Prostate gland (tissue), 2 donors: ENCODE measurements around the gene RPTOR. TPM values are rescaled to one million over a fixed set of nuclear protein-coding genes. Genes with fewer than 3 reads are reported as not detected.

Source experiments
- DNase-seq: peaks from one replicate; pipeline ENCODE4 v3.0.0-alpha.2; 2019; ENCODE audit warnings: low spot score
- H3K27ac ChIP-seq, 2 donors: fragments of 200-600 bp; sonication (generic); 2 replicates each; pipeline ENCODE4 v1.5.1; 2017 to 2019
- H3K27me3 ChIP-seq: fragments of 200-600 bp; sonication (generic); replicated peaks from 2 replicates; pipeline ENCODE4 v1.5.1; 2019; ENCODE audit not compliant: insufficient read depth
- H3K36me3 ChIP-seq, 2 donors: fragments of 200-600 bp; sonication (generic); 1 replicate in 1 of 2; 2 replicates in 1 of 2; pipeline versions ENCODE4 v1.5.1 to v1.8.1; 2017 to 2019
- H3K4me1 ChIP-seq: fragments of 200-600 bp; sonication (generic); replicated peaks from 2 replicates; pipeline ENCODE4 v1.5.1; 2019
- H3K4me3 ChIP-seq, 2 donors: fragments of 200-600 bp; sonication (generic); 2 replicates each; pipeline ENCODE4 v1.5.1; 2017 to 2019
- H3K9me3 ChIP-seq: fragments of 200-600 bp; sonication (generic); 2 replicates; pipeline ENCODE4 v1.5.1; 2017
- CTCF ChIP-seq, 4 experiments: fragments of 200-600 bp in 2 of 4; fragments of 450-650 bp in 2 of 4; sonication (generic) in 2 of 4; IDR thresholded peaks; 1 replicate in 3 of 4; 2 replicates in 1 of 4; pipeline ENCODE4 v1.5.1; 2016 to 2019; ENCODE audit warnings: antibody characterized with exemption in 4 of 4, mild to moderate bottlenecking in 2 of 4, moderate library complexity in 2 of 4
- POLR2A ChIP-seq: fragments of 450-650 bp; IDR thresholded peaks from one replicate; pipeline ENCODE4 v1.6.1; 2016; ENCODE audit warnings: antibody characterized with exemption, mild to moderate bottlenecking
- POLR2AphosphoS5 ChIP-seq: sonication (generic); formaldehyde crosslinking; IDR thresholded peaks from one replicate; pipeline ENCODE4 v1.6.1; 2017; ENCODE audit warnings: antibody characterized with exemption
- WGBS: methylation state at CpG from one replicate; pipeline ENCODE4 v1.1.5; 2018; 5-methylcytosine and 5-hydroxymethylcytosine counted together
- intact Hi-C: fragments of 100-400 bp; cut with DNase I; formaldehyde crosslinking; loops from one replicate; pipeline ENCODE4 v1.14.2; 2022
- total RNA-seq, 2 donors: library from RNA; depleted of rRNA; stranded (reverse); fragments of >200 nt; gene quantifications; one replicate each; pipeline ENCODE4 v1.1.0, GENCODE V29; 2016

Gene RPTOR
- total RNA-seq, 2 donors from 2014 or later, result 30.3 to 62.5 TPM

GRCh38 chr17:80729761-80730160 is 185.1 kb downstream of the RPTOR start:
- 78% methylated on average over 10 of the region's 10 CpGs for WGBS
- H3K4me1 ChIP-seq, result no peaks in the 10 kb centered on the region
- no peaks in the 10 kb centered on the region for H3K9me3 ChIP-seq
- TF ChIP-seq CTCF (IDR thresholded peaks at IDR 0.05), result no peak
- no peak for TF ChIP-seq POLR2AphosphoS5
- no peak for TF ChIP-seq POLR2A
- no peak for DNase-seq
- no peak overlapping the region for H3K4me3 ChIP-seq
- no peaks in the 10 kb centered on the region for H3K27me3 ChIP-seq
- H3K36me3 ChIP-seq, result no peaks in the 10 kb centered on the region
- H3K27ac ChIP-seq, result no peak overlapping the region
- intact Hi-C loops, result no loop called here

GRCh38 chr17:80730739-80731138 is 186.1 kb downstream of the RPTOR start:
- no peaks in the 10 kb centered on the region for H3K27me3 ChIP-seq
- TF ChIP-seq POLR2A (no peak), POLR2AphosphoS5 (no peak), CTCF (IDR thresholded peaks at IDR 0.05) (no peak)
- no peak overlapping the region for H3K27ac ChIP-seq
- DNase-seq, result no peak
- no peaks in the 10 kb centered on the region for H3K4me1 ChIP-seq
- H3K9me3 ChIP-seq, result no peaks in the 10 kb centered on the region
- WGBS, result 83% methylated on average over 6 of the region's 6 CpGs
- H3K36me3 ChIP-seq, result no peaks in the 10 kb centered on the region
- intact Hi-C loops, result no loop called here
- no peak overlapping the region for H3K4me3 ChIP-seq

GRCh38 chr17:80731323-80731722 is 186.7 kb downstream of the RPTOR start:
- TF ChIP-seq POLR2AphosphoS5, result no peak
- TF ChIP-seq POLR2A, result no peak
- no peak for TF ChIP-seq CTCF (IDR thresholded peaks at IDR 0.05)
- DNase-seq, result no peak
- H3K4me3 ChIP-seq, result no peak overlapping the region
- H3K9me3 ChIP-seq, result no peaks in the 10 kb centered on the region
- no peak overlapping the region for H3K27ac ChIP-seq
- no peaks in the 10 kb centered on the region for H3K36me3 ChIP-seq
- WGBS, result 93% methylated on average over 7 of the region's 7 CpGs
- no peaks in the 10 kb centered on the region for H3K4me1 ChIP-seq
- no peaks in the 10 kb centered on the region for H3K27me3 ChIP-seq
- intact Hi-C loops, result no loop called here

- TF ChIP-seq POLR2A, result no peak
- no peak for TF ChIP-seq POLR2AphosphoS5
- no peak for TF ChIP-seq CTCF (IDR thresholded peaks at IDR 0.05)
- DNase-seq, result no peak
- Histone ChIP-seq H3K4me3 (no peak overlapping the region), H3K27ac (no peak overlapping the region), H3K9me3 (no peaks in the 10 kb centered on the region), H3K27me3 (no peaks in the 10 kb centered on the region), H3K36me3 (no peaks in the 10 kb centered on the region), H3K4me1 (no peaks in the 10 kb centered on the region)
- intact Hi-C loops, result no loop called here
- WGBS, result 88% methylated on average over 7 of the region's 7 CpGs
These were observed 187.6 kb downstream of the RPTOR start for GRCh38 chr17:80732268-80732667.

GRCh38 chr17:80737106-80738019 is 192.7 kb downstream of the RPTOR start:
- Histone ChIP-seq H3K27me3 (no peaks in the 10 kb centered on the region), H3K4me3 (no peak overlapping the region), H3K9me3 (no peaks in the 10 kb centered on the region), H3K4me1 (no peaks in the 10 kb centered on the region), H3K36me3 (no peaks in the 10 kb centered on the region), H3K27ac (no peak overlapping the region)
- no peak for DNase-seq
- 88% methylated on average over 17 of the region's 17 CpGs for WGBS
- TF ChIP-seq POLR2AphosphoS5 (no peak), CTCF (IDR thresholded peaks at IDR 0.05) (no peak), POLR2A (no peak)
- intact Hi-C loops, result no loop called here
